Gastroesophageal sphincter (tissue), 4 donors: ENCODE results near the gene CMIP. TPM values are rescaled to one million over a fixed set of nuclear protein-coding genes. Genes with fewer than 3 reads are reported as not detected.

Experiments used
- ATAC-seq: fragments of 150-250 bp; one replicate; pipeline ENCODE4 v1.9.1; 2016; ENCODE audit warnings: mild to moderate bottlenecking, moderate library complexity
- H3K27ac ChIP-seq, 4 donors: fragments of 200-600 bp; sonication (generic) in 3 of 4; 1 replicate in 3 of 4; 2 replicates in 1 of 4; pipeline ENCODE4 v1.5.1; 2016 to 2019
- H3K27me3 ChIP-seq: fragments of 200-600 bp; sonication (generic); one replicate; pipeline ENCODE4 v1.5.1; 2019
- H3K36me3 ChIP-seq, 2 donors: fragments of 200-600 bp; sonication (generic); one replicate each; pipeline ENCODE4 v1.5.1; 2019; ENCODE audit warnings: control low read depth in 1 of 2
- H3K4me1 ChIP-seq, 3 donors: fragments of 200-600 bp; sonication (generic); 1 replicate in 2 of 3; 2 replicates in 1 of 3; pipeline ENCODE4 v1.5.1; 2016 to 2019; ENCODE audit warnings: control low read depth in 2 of 3
- H3K4me3 ChIP-seq, 2 donors: fragments of 200-600 bp; sonication (generic); one replicate each; pipeline ENCODE4 v1.5.1; 2019; ENCODE audit warnings: mild to moderate bottlenecking in 1 of 2, moderate library complexity in 1 of 2
- H3K9me3 ChIP-seq, 3 donors: fragments of 200-600 bp; sonication (generic); one replicate each; pipeline ENCODE4 v1.5.1; 2017 to 2019; ENCODE audit warnings: control low read depth in 2 of 3
- CTCF ChIP-seq, 4 experiments: fragments of 200-600 bp in 2 of 4; fragments of 450-650 bp in 2 of 4; sonication (generic) in 1 of 4; IDR thresholded peaks; one replicate each; pipeline ENCODE4 v1.5.1; 2017 to 2019; ENCODE audit warnings: antibody characterized with exemption in 4 of 4, mild to moderate bottlenecking in 2 of 4, moderate library complexity in 2 of 4
- EP300 ChIP-seq: sonication (generic); formaldehyde crosslinking; IDR thresholded peaks from one replicate; pipeline ENCODE4 v1.6.1; 2017; ENCODE audit warnings: antibody characterized with exemption, mild to moderate bottlenecking
- POLR2A ChIP-seq, 2 donors: fragments of 450-650 bp; IDR thresholded peaks; one replicate each; pipeline ENCODE4 v1.6.1; 2017; ENCODE audit warnings: antibody characterized with exemption in 2 of 2, mild to moderate bottlenecking in 2 of 2, moderate library complexity in 1 of 2
- POLR2AphosphoS5 ChIP-seq: sonication (generic); formaldehyde crosslinking; IDR thresholded peaks from one replicate; pipeline ENCODE4 v1.6.1; 2017; ENCODE audit warnings: antibody characterized with exemption
- WGBS, 2 donors: methylation state at CpG; one replicate each; pipeline ENCODE4 v1.1.5; 2018; ENCODE audit warnings: low coverage in 1 of 2; 5-methylcytosine and 5-hydroxymethylcytosine counted together
- total RNA-seq, 4 donors: library from RNA; depleted of rRNA; stranded (reverse); fragments of >200 nt; gene quantifications; one replicate each; pipeline ENCODE4 v1.1.0, GENCODE V29; 2016

CMIP gene
- total RNA-seq, 4 donors from 2014 or later: 13.4 to 24.0 (median 19.2) TPM

- Histone ChIP-seq H3K4me3 (peak overlapping the region; percentile 68 to 91), H3K27ac (peak overlapping the region; percentile 6 to 89 (median 84)), H3K36me3 (no peaks in the 10 kb centered on the region), H3K9me3 (no peaks in the 10 kb centered on the region), H3K4me1 (peaks cover 0 to 60% (median 14%) of the 10 kb centered on the region in 3 donors), H3K27me3 (no peaks in the 10 kb centered on the region)
- peak; percentile 15 for ATAC-seq
- TF ChIP-seq EP300 (no peak), CTCF (IDR thresholded peaks at IDR 0.05) (peak in 1 of 4 experiments; percentile 55), POLR2AphosphoS5 (no peak)
- WGBS, 2 donors: 0% methylated on average over 5 of the region's 62 CpGs; no CpG with 5 or more reads in 1 of the 2 donors
Measured at GRCh38 chr16:81445143-81445961, 744 bp downstream of the CMIP start.

- Histone ChIP-seq H3K27me3 (no peaks in the 10 kb centered on the region), H3K4me3 (peak overlapping the region; percentile 68 to 91), H3K4me1 (peaks cover 0 to 60% (median 15%) of the 10 kb centered on the region in 3 donors), H3K9me3 (no peaks in the 10 kb centered on the region), H3K27ac (peak overlapping the region; percentile 6 to 89 (median 84)), H3K36me3 (no peaks in the 10 kb centered on the region)
- WGBS, 2 donors: 13 to 19% methylated on average over 13 to 17 of the region's 23 CpGs
- TF ChIP-seq CTCF (IDR thresholded peaks at IDR 0.05) (no peak), POLR2A (IDR thresholded peaks at IDR 0.05) (no peak), EP300 (no peak), POLR2AphosphoS5 (peak; percentile 67)
- ATAC-seq: no peak
Measured at GRCh38 chr16:81445966-81446906, 1.6 kb downstream of the CMIP start.

- H3K4me3 ChIP-seq: peak overlapping the region in 1 of 2 donors; percentile 91
- peaks cover 0 to 62% (median 16%) of the 10 kb centered on the region in 3 donors for H3K4me1 ChIP-seq
- H3K27ac ChIP-seq: peak overlapping the region in 3 of 4 donors; percentile 81 to 89 (median 88)
- WGBS, 2 donors: 51% methylated on average over 5 of the region's 14 CpGs; no CpG with 5 or more reads in 1 of the 2 donors
- no peaks in the 10 kb centered on the region for H3K9me3 ChIP-seq
- ATAC-seq: no peak
- TF ChIP-seq EP300 (no peak), POLR2A (IDR thresholded peaks at IDR 0.05) (no peak), CTCF (IDR thresholded peaks at IDR 0.05) (no peak), POLR2AphosphoS5 (no peak)
- no peaks in the 10 kb centered on the region for H3K27me3 ChIP-seq
- H3K36me3 ChIP-seq: no peaks in the 10 kb centered on the region
Measured at GRCh38 chr16:81446907-81447268, 2.3 kb downstream of the CMIP start.

GRCh38 chr16:81447383-81448101 lies 2.9 kb downstream of the CMIP start:
- Histone ChIP-seq H3K27me3 (no peaks in the 10 kb centered on the region), H3K4me1 (peaks cover 0 to 69% (median 16%) of the 10 kb centered on the region in 3 donors), H3K27ac (peak overlapping the region in 3 of 4 donors; percentile 61 to 89 (median 81)), H3K36me3 (no peaks in the 10 kb centered on the region), H3K4me3 (peak overlapping the region in 1 of 2 donors; percentile 91), H3K9me3 (no peaks in the 10 kb centered on the region)
- no peak for ATAC-seq
- no peak for TF ChIP-seq POLR2AphosphoS5
- 73 to 86% methylated on average over 3 to 7 of the region's 17 CpGs for WGBS, 2 donors
